ENCODE measurements around the gene RAVER2. TPM values are rescaled to one million over a fixed set of nuclear protein-coding genes. Genes with fewer than 3 reads are reported as not detected.

RAVER2 gene
- total and polyA plus RNA-seq, 2 donors (not counting 3 experiments of a cell fraction or from before 2014, with no cell fraction given), result 6.0 to 13.9 TPM

DNA sequence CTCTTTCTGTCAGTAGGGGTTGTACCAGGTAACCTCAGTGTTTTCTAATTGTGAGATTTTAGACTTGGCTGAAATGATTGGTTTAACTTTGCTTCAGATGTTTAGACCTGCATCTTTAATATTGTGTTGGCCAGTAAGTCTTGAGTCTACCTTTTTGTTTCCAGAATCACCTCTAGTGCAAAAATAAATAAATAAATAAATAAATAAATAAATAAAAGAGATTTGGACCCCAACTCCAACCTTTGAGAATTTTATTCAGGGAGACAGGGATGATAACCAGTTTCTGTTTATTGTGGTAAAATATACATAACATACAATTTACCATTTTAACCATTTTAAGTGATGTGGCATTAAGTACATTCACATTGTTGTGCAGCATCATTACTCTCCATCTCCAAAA lies 64.4 kb downstream of the RAVER2 start:
- intact Hi-C loops (cut with micrococcal nuclease), result no loop called here
- Histone ChIP-seq H3K36me3 (ENCODE audit: control insufficient read depth in 2 of 2, extremely low read depth in 1 of 2, insufficient read depth in 2 of 2, low read length in 2 of 2) (no peaks in the 10 kb centered on the region), H4K20me1 (replicated peaks; ENCODE audit: control insufficient read depth, extremely low read depth, insufficient read depth, low read length) (no peaks in the 10 kb centered on the region), H3K79me2 (ENCODE audit: control insufficient read depth, insufficient read depth, low read length) (no peaks in the 10 kb centered on the region), H3K27ac (ENCODE audit: insufficient read depth, low read depth, low read length) (no peak overlapping the region), H3K27me3 (ENCODE audit: control insufficient read depth in 2 of 2, insufficient read depth in 2 of 2, low read length in 2 of 2) (no peaks in the 10 kb centered on the region), H3K4me3 (replicated peaks in 1 of 3; ENCODE audit: insufficient read depth in 1 of 3, low read depth in 1 of 3, low read length in 3 of 3) (no peak overlapping the region), H2AFZ (ENCODE audit: low read depth, low read length) (no peak overlapping the region), H3K9me3 (replicated peaks; ENCODE audit: control insufficient read depth, insufficient read depth, low read length) (no peaks in the 10 kb centered on the region), H3K4me2 (ENCODE audit: insufficient read depth, low read length) (no peak overlapping the region), H3K9me1 (replicated peaks; ENCODE audit: control insufficient read depth, extremely low read depth, insufficient read depth, low read length) (no peaks in the 10 kb centered on the region), H3K4me1 (ENCODE audit: control insufficient read depth, extremely low read depth, insufficient read depth, low read length) (no peaks in the 10 kb centered on the region), H3K9ac (replicated peaks; ENCODE audit: extremely low read depth, insufficient read depth, low read length) (no peak overlapping the region)
- DNase-seq (ENCODE audit: low read depth, low spot score), result no peak
- POLR2A ChIA-PET, result no interaction called here
- dilution Hi-C loops (cut with MboI; ENCODE audit: extremely low pct_ligation_motif_present, low sequenced_read_pairs), result no loop called here
- BruUV-seq (replicated peaks), result no TSS peak
- TF ChIP-seq JUN (IDR thresholded peaks at IDR 0.05; ENCODE audit: borderline replicate concordance, insufficient read depth, insufficient read length, low read depth) (no peak), GATA2 (IDR thresholded peaks at IDR 0.05; ENCODE audit: insufficient read depth, insufficient read length, low read depth, low read length) (no peak), EZH2 (IDR thresholded peaks at IDR 0.05; ENCODE audit: borderline replicate concordance, low read depth, low read length, severe bottlenecking) (no peak)
- CTCF ChIA-PET, result interaction anchor here (1.4 to 4.3 kb wide), 2 partner anchors 10 to 48 kb away, joined by 3 to 12 read pairs; no protein-coding TSS in a partner anchor
- no peak for FAIRE-seq

DNA sequence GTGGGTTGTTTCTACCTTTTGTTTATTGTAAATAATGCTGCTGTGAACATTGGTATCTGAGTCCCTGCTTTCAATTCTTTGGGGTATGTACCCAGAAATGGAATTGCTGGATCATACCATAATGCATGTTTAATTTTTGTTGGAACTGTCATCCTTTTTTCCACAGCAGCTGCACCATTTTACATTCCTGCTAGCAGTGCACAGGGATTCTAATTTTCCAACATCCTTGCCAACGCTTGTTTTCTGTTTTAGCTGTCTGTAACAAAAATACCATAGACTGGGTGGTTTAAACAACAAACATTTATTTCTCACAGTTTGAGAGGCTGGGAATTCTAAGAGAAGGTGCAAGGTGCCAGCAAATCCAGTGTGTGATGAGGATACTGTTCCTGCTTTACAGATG lies 65.1 kb downstream of the RAVER2 start:
- DNase-seq (ENCODE audit: low read depth, low spot score), result no peak
- Histone ChIP-seq H2AFZ (ENCODE audit: low read depth, low read length) (no peak overlapping the region), H3K9ac (replicated peaks; ENCODE audit: extremely low read depth, insufficient read depth, low read length) (no peak overlapping the region), H3K4me1 (ENCODE audit: control insufficient read depth, extremely low read depth, insufficient read depth, low read length) (no peaks in the 10 kb centered on the region), H3K4me2 (ENCODE audit: insufficient read depth, low read length) (no peak overlapping the region), H3K4me3 (replicated peaks in 1 of 3; ENCODE audit: insufficient read depth in 1 of 3, low read depth in 1 of 3, low read length in 3 of 3) (no peak overlapping the region), H3K27ac (ENCODE audit: insufficient read depth, low read depth, low read length) (no peak overlapping the region), H3K27me3 (ENCODE audit: control insufficient read depth in 2 of 2, insufficient read depth in 2 of 2, low read length in 2 of 2) (no peaks in the 10 kb centered on the region), H4K20me1 (replicated peaks; ENCODE audit: control insufficient read depth, extremely low read depth, insufficient read depth, low read length) (no peaks in the 10 kb centered on the region), H3K79me2 (ENCODE audit: control insufficient read depth, insufficient read depth, low read length) (no peaks in the 10 kb centered on the region), H3K9me3 (replicated peaks; ENCODE audit: control insufficient read depth, insufficient read depth, low read length) (no peaks in the 10 kb centered on the region), H3K9me1 (replicated peaks; ENCODE audit: control insufficient read depth, extremely low read depth, insufficient read depth, low read length) (no peaks in the 10 kb centered on the region), H3K36me3 (ENCODE audit: control insufficient read depth in 2 of 2, extremely low read depth in 1 of 2, insufficient read depth in 2 of 2, low read length in 2 of 2) (no peaks in the 10 kb centered on the region)
- no peak for FAIRE-seq
- intact Hi-C loops (cut with micrococcal nuclease) (no loop called here), dilution Hi-C loops (cut with MboI; ENCODE audit: extremely low pct_ligation_motif_present, low sequenced_read_pairs) (no loop called here)
- POLR2A ChIA-PET, result no interaction called here
- BruUV-seq (replicated peaks), result no TSS peak
- TF ChIP-seq GATA2 (IDR thresholded peaks at IDR 0.05; ENCODE audit: insufficient read depth, insufficient read length, low read depth, low read length), result no peak
- TF ChIP-seq, protein P1, sequence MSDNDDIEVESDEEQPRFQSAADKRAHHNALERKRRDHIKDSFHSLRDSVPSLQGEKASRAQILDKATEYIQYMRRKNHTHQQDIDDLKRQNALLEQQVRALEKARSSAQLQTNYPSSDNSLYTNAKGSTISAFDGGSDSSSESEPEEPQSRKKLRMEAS (IDR thresholded peaks at IDR 0.05; ENCODE audit: insufficient read depth, insufficient read length), result no peak
- CTCF ChIA-PET, result no interaction called here
